Heart right ventricle (tissue), 16 donors: Measurements from ENCODE around the gene OSBPL5. TPM values are rescaled to one million over a fixed set of nuclear protein-coding genes. Genes with fewer than 3 reads are reported as not detected.
A peak's percentile ranks its signal among the peaks of the same experiment; 100 is the strongest.

ENCODE experiments used
- ATAC-seq, 8 donors: fragments of 200-7000 bp; cut with Tn5 transposase; one replicate each; pipeline ENCODE4 v1.9.1; 2020; ENCODE audit warnings: mild to moderate bottlenecking in 8 of 8, moderate library complexity in 8 of 8, moderate number of reproducible peaks in 1 of 8
- DNase-seq, 2 donors: peaks; one replicate each; pipeline ENCODE4 v3.0.0-alpha.2; 2020
- H3K27ac ChIP-seq, 10 donors: fragments of 200-600 bp; sonication (generic) in 2 of 10; one replicate each; pipeline versions ENCODE4 v1.5.0 to v1.8.0; 2020 to 2022; ENCODE audit warnings: mild to moderate bottlenecking in 3 of 10
- H3K27me3 ChIP-seq, 7 donors: fragments of 200-600 bp; one replicate each; pipeline ENCODE4 v1.8.0; 2021 to 2022; ENCODE audit warnings: mild to moderate bottlenecking in 2 of 7
- H3K36me3 ChIP-seq, 9 donors: fragments of 200-600 bp; sonication (generic) in 1 of 9; one replicate each; pipeline versions ENCODE4 v1.5.0 to v1.8.0; 2020 to 2022; ENCODE audit warnings: mild to moderate bottlenecking in 2 of 9
- H3K4me1 ChIP-seq, 9 donors: fragments of 200-600 bp; sonication (generic) in 1 of 9; one replicate each; pipeline versions ENCODE4 v1.5.0 to v1.8.0; 2020 to 2022; ENCODE audit warnings: mild to moderate bottlenecking in 4 of 9
- H3K4me3 ChIP-seq, 10 donors: fragments of 200-600 bp; sonication (generic) in 2 of 10; one replicate each; pipeline versions ENCODE4 v1.5.0 to v1.8.0; 2020 to 2022; ENCODE audit warnings: mild to moderate bottlenecking in 7 of 10, moderate library complexity in 2 of 10
- H3K9me3 ChIP-seq, 11 donors: fragments of 200-600 bp in 10 of 11; sonication (generic) in 2 of 11; one replicate each; pipeline versions ENCODE4 v1.5.0 to v1.8.0; 2013 to 2022; ENCODE audit warnings: mild to moderate bottlenecking in 2 of 11, control low read depth in 1 of 11, moderate library complexity in 1 of 11
- CTCF ChIP-seq, 9 donors: fragments of 200-600 bp; sonication (generic) in 2 of 9; IDR thresholded peaks; one replicate each; pipeline versions ENCODE4 v1.5.0 to v1.8.0; 2021 to 2022; ENCODE audit warnings: antibody characterized with exemption in 9 of 9, mild to moderate bottlenecking in 5 of 9, moderate library complexity in 1 of 9
- WGBS, 2 donors: extraction: QIAGEN DNeasy Blood & Tissue Kit; methylation state at CpG; one replicate each; pipeline ENCODE4 v1.1.7; 2013; ENCODE audit warnings: inconsistent platforms in 1 of 2; 5-methylcytosine and 5-hydroxymethylcytosine counted together
- intact Hi-C, 10 donors: fragments of 100-400 bp; cut with DNase I; formaldehyde crosslinking; loops; one replicate each; pipeline versions ENCODE4 v1.11.1 to v1.14.2; 2022
- polyA plus RNA-seq, 2 donors: library from polyadenylated mRNA; stranded (reverse); fragments of 200-250 nt; gene quantifications; one replicate each; pipeline ENCODE4 v1.2.3, GENCODE V29; 2013
- total RNA-seq, 10 donors: library from RNA; stranded (reverse); fragmentation: NEBNext Ultra II Directional in 3 of 10; extraction: Animal tissue kit (Norgen Biotek cat#: 25700) in 3 of 10; gene quantifications; one replicate each; pipeline versions ENCODE4 v1.2.1 to v1.2.4, GENCODE V29; 2021 to 2023
- donor health status: Arrhythmogenic right ventricular cardiomyopathy.
- donor health status: ischemic (EF 13 %, LVEDD 7.1; RV severe dilation, severe dysfunction).
- donor health status: healthy with polysubstance abuse.
- donor health status: DM: no; HTN: yes; CAD: no.
- donor health status: DM: no; HTN: no; CAD: no.
- donor health status: ischemic (EF 25% LVEDD 6.9; RV normal size, moderate dysfunction).
- donor health status: ischemic (EF 25% LVEDD 5.7; RV mildly dilated, moderate dysfunction).
- donor health status: healthy.
- donor health status: DM: yes; HTN: yes; CAD: no.
- donor health status: Ischemic cardiomyopathy.
- donor health status: ischemic (EF 35%, LVEDD 5.7; RV mildly dilated, moderate dysfunction).
- donor health status: nonischemic (EF 11% LVEDD 7.7; RV severe dilation, severe dysfunction).
- donor health status: DM: yes; HTN: yes; CAD: no.
- donor health status: PGD.
- donor health status: ischemic (EF 29% LVEDD 5.4; RV normal size, mild dysfunction).
- donor health status: nonischemic (EF 23%, LVEDD 6.1; RV moderate dilation, normal function).

OSBPL5 gene
- total and polyA plus RNA-seq, 12 donors, result 10.4 to 18.7 (median 15.5) TPM

GRCh38 chr11:3160252-3161031 is 4.7 kb downstream of the OSBPL5 start:
- peak; percentile 87 to 91 for DNase-seq
- peaks cover 22 to 91% (median 79%) of the 10 kb centered on the region in 9 donors for H3K4me1 ChIP-seq
- intact Hi-C loops, result loop anchor here in 4 of 10 donors (5.0 to 10.0 kb wide), 3 partner anchors 38 to 63 kb away; no protein-coding TSS in a partner anchor

GRCh38 chr11:3159296-3160190 is 5.6 kb downstream of the OSBPL5 start:
- H3K27ac ChIP-seq, result peak overlapping the region in 9 of 10 donors; percentile 49 to 84 (median 74)
- H3K9me3 ChIP-seq, result no peaks in the 10 kb centered on the region
- DNase-seq (peak in 1 of 2 donors; percentile 74), ATAC-seq (peak in 6 of 8 donors; percentile 24 to 61 (median 40))
- WGBS, 2 donors, result 45 to 48% methylated on average over 14 of the region's 14 CpGs
- peaks cover 0 to 7% (median 0%) of the 10 kb centered on the region in 9 donors for H3K36me3 ChIP-seq
- TF ChIP-seq CTCF (IDR thresholded peaks at IDR 0.05), result no peak
- peak overlapping the region; percentile 26 to 67 (median 58) for H3K4me3 ChIP-seq
- intact Hi-C loops, result loop anchor here in 5 of 10 donors (5.0 to 10.0 kb wide), 4 partner anchors 37 to 125 kb away; no protein-coding TSS in a partner anchor
- H3K27me3 ChIP-seq, result no peaks in the 10 kb centered on the region
- H3K4me1 ChIP-seq, result peaks cover 22 to 96% (median 84%) of the 10 kb centered on the region in 9 donors

More at GRCh38 chr11:3160252-3161031, 4.7 kb downstream of the OSBPL5 start:
- TF ChIP-seq CTCF (IDR thresholded peaks at IDR 0.05), result no peak
- H3K9me3 ChIP-seq, result no peaks in the 10 kb centered on the region
- peak overlapping the region; percentile 26 to 67 (median 58) for H3K4me3 ChIP-seq
- WGBS, 2 donors, result 3 to 4% methylated on average over 48 of the region's 48 CpGs
- peak; percentile 75 to 88 (median 84) for ATAC-seq
- no peaks in the 10 kb centered on the region for H3K27me3 ChIP-seq
- peaks cover 0 to 7% (median 0%) of the 10 kb centered on the region in 9 donors for H3K36me3 ChIP-seq
- H3K27ac ChIP-seq, result peak overlapping the region in 9 of 10 donors; percentile 54 to 84 (median 74)

GRCh38 chr11:3158821-3159220 is 6.3 kb downstream of the OSBPL5 start:
- Histone ChIP-seq H3K36me3 (peaks cover 0 to 7% (median 0%) of the 10 kb centered on the region in 9 donors), H3K27me3 (no peaks in the 10 kb centered on the region), H3K9me3 (no peaks in the 10 kb centered on the region), H3K27ac (peak overlapping the region in 4 of 10 donors; percentile 49 to 84 (median 62)), H3K4me3 (peak overlapping the region in 1 of 10 donors; percentile 63), H3K4me1 (peaks cover 29 to 96% (median 84%) of the 10 kb centered on the region in 9 donors)
- 90 to 92% methylated on average over 13 of the region's 13 CpGs for WGBS, 2 donors
- DNase-seq (peak in 1 of 2 donors; percentile 6), ATAC-seq (no peak)
- intact Hi-C loops, result loop anchor here in 1 of 10 donors (10.0 kb wide), 1 partner anchor 124 kb away; no protein-coding TSS in a partner anchor
- TF ChIP-seq CTCF (IDR thresholded peaks at IDR 0.05), result no peak
